Adrenal gland (tissue), 5 donors: Measurements from ENCODE around the gene DIAPH3.

ENCODE experiments used
- POLR2A ChIP-seq, 2 donors: fragments of 450-650 bp; IDR thresholded peaks; one replicate each; pipeline ENCODE4 v1.6.1; 2017; ENCODE audit warnings: antibody characterized with exemption in 2 of 2, mild to moderate bottlenecking in 2 of 2, moderate library complexity in 1 of 2
- TF ChIP-seq, protein P1 (sequence below), 6 experiments: fragments of 450-650 bp in 4 of 6; fragments of 200-600 bp in 2 of 6; sonication (generic) in 1 of 6; IDR thresholded peaks; 1 replicate in 5 of 6; 2 replicates in 1 of 6; pipeline versions ENCODE4 v1.5.1 to v1.8.0; 2016 to 2021; ENCODE audit warnings: antibody characterized with exemption in 6 of 6, mild to moderate bottlenecking in 2 of 6, moderate library complexity in 1 of 6
- donor health status: DM: no; HTN: no; CAD: no.

DNA sequence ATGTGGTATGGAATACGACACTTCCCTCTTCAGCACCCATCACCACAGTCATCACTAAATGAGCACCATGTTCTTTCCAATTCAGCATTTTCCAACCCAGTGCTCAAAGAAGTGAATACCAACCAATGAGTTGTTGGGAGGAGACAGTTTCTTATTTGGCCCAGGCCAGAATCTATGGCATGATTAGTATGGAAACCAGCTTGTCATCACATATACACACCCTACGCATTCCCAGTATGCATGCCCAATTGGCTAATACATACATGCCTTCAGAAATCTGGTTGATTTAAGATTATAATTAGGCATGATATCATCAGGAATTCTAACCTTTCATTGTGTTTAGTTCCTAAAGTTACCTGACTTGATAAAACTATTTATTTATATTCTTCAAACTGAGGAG lies 430.0 kb downstream of the DIAPH3 start:
- TF ChIP-seq, protein P1, sequence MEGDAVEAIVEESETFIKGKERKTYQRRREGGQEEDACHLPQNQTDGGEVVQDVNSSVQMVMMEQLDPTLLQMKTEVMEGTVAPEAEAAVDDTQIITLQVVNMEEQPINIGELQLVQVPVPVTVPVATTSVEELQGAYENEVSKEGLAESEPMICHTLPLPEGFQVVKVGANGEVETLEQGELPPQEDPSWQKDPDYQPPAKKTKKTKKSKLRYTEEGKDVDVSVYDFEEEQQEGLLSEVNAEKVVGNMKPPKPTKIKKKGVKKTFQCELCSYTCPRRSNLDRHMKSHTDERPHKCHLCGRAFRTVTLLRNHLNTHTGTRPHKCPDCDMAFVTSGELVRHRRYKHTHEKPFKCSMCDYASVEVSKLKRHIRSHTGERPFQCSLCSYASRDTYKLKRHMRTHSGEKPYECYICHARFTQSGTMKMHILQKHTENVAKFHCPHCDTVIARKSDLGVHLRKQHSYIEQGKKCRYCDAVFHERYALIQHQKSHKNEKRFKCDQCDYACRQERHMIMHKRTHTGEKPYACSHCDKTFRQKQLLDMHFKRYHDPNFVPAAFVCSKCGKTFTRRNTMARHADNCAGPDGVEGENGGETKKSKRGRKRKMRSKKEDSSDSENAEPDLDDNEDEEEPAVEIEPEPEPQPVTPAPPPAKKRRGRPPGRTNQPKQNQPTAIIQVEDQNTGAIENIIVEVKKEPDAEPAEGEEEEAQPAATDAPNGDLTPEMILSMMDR (IDR thresholded peaks at IDR 0.05) = no peak
- no peak for TF ChIP-seq POLR2A (IDR thresholded peaks at IDR 0.05)
